Endometrial microvascular endothelial cells (primary cell): ENCODE results near the gene SLC7A6. TPM values are rescaled to one million over a fixed set of nuclear protein-coding genes. Genes with fewer than 3 reads are reported as not detected.

ENCODE experiments used
- in situ Hi-C: cut with HindIII; loops from 2 replicates; pipeline ENCODE4 v1.10.0; 2017; ENCODE audit warnings: low sequenced_read_pairs, low pct_unique_long_range_greater_than_20kb; ENCODE audit errors: inconsistent ontology term
- total RNA-seq: library from RNA; depleted of rRNA; stranded (reverse); fragments of >200 nt; gene quantifications from one replicate; pipeline ENCODE4 v1.2.3, GENCODE V29; 2015; ENCODE audit errors: inconsistent ontology term

The SLC7A6 gene
- total RNA-seq, 1 donor from 2014 or later = 20.1 TPM

GRCh38 chr16:68233835-68234187 is 30.5 kb upstream of the SLC7A6 start:
- in situ Hi-C loops = no loop called here

GRCh38 chr16:68234188-68235107 is 29.9 kb upstream of the SLC7A6 start:
- in situ Hi-C loops = no loop called here

- in situ Hi-C loops = no loop called here
Measured at GRCh38 chr16:68235108-68235886, 29.0 kb upstream of the SLC7A6 start.

- in situ Hi-C loops = no loop called here
Measured at GRCh38 chr16:68235887-68236136, 28.5 kb upstream of the SLC7A6 start, which contains the start of gene ESRP2. Gene ESRP2 (minus strand): TSS chr16:68236127. CDS start chr16:68236045, 82 bp downstream.

GRCh38 chr16:68236137-68236825 is 28.0 kb upstream of the SLC7A6 start:
- in situ Hi-C loops = no loop called here

GRCh38 chr16:68236826-68237242 is 27.5 kb upstream of the SLC7A6 start:
- in situ Hi-C loops = no loop called here

- in situ Hi-C loops = no loop called here
Measured at GRCh38 chr16:68237243-68238028, 26.9 kb upstream of the SLC7A6 start.

GRCh38 chr16:68238029-68238345 is 26.3 kb upstream of the SLC7A6 start:
- in situ Hi-C loops = no loop called here

GRCh38 chr16:68242085-68242484 is 22.2 kb upstream of the SLC7A6 start:
- in situ Hi-C loops = no loop called here

- in situ Hi-C loops = no loop called here
Measured at GRCh38 chr16:68242926-68243858, 21.1 kb upstream of the SLC7A6 start.

- in situ Hi-C loops = no loop called here
Measured at GRCh38 chr16:68244481-68244902, 19.8 kb upstream of the SLC7A6 start.

GRCh38 chr16:68244903-68245853 is 19.1 kb upstream of the SLC7A6 start, which contains the start of gene PLA2G15:
Gene PLA2G15 (plus strand): TSS chr16:68245373. CDS start chr16:68245427, 54 bp downstream.
- in situ Hi-C loops = no loop called here

GRCh38 chr16:68246121-68246520 is 18.2 kb upstream of the SLC7A6 start:
- in situ Hi-C loops = no loop called here

- in situ Hi-C loops = no loop called here
Measured at GRCh38 chr16:68246666-68247065, 17.7 kb upstream of the SLC7A6 start.

- in situ Hi-C loops = no loop called here
Measured at GRCh38 chr16:68247400-68247799, 16.9 kb upstream of the SLC7A6 start.

- in situ Hi-C loops = no loop called here
Measured at GRCh38 chr16:68247932-68248331, 16.4 kb upstream of the SLC7A6 start.

GRCh38 chr16:68249371-68249770 is 15.0 kb upstream of the SLC7A6 start:
- in situ Hi-C loops = no loop called here
